NCI-H1436 treated with DMSO at 0.1 percent for 48 hours (cell line): ENCODE results near the gene TMPO.
A peak's percentile ranks its signal among the peaks of the same experiment; 100 is the strongest.
"Not testable (repeated sequence)": the region's sequence is repeated elsewhere in the genome, so short reads cannot be mapped to it uniquely, and the experiment has no call there.

ENCODE experiments used
- DNase-seq: peaks from one replicate; lab custom pipeline; 2025; lab: John Stamatoyannopoulos, UW

TMPO gene

DNA sequence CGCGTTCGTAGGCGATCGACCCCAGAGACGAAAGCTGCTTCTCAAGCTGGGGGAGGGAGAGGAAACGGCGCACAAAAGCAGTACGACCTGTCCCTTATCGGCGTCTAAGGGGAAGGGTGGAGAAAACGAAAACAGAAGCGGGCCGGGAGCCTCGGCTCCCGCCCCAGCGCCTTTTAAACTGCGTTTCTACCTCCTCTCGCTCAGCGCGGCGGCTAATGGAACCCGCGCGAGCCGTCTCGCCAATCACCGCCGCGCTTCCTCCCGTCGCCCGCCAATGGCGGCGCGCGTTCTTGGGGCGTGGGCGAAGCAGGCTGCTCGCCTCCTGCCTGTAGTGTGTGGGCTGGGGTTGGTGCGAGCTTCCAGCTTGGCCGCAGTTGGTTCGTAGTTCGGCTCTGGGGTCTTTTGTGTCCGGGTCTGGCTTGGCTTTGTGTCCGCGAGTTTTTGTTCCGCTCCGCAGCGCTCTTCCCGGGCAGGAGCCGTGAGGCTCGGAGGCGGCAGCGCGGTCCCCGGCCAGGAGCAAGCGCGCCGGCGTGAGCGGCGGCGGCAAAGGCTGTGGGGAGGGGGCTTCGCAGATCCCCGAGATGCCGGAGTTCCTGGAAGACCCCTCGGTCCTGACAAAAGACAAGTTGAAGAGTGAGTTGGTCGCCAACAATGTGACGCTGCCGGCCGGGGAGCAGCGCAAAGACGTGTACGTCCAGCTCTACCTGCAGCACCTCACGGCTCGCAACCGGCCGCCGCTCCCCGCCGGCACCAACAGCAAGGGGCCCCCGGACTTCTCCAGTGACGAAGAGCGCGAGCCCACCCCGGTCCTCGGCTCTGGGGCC is at the start of gene TMPO:
TSS of gene TMPO (plus strand) at position 304 of the 824 bp plus-strand sequence. CDS start at position 582, 278 bp downstream.
- DNase-seq, result peak; percentile 74

DNA sequence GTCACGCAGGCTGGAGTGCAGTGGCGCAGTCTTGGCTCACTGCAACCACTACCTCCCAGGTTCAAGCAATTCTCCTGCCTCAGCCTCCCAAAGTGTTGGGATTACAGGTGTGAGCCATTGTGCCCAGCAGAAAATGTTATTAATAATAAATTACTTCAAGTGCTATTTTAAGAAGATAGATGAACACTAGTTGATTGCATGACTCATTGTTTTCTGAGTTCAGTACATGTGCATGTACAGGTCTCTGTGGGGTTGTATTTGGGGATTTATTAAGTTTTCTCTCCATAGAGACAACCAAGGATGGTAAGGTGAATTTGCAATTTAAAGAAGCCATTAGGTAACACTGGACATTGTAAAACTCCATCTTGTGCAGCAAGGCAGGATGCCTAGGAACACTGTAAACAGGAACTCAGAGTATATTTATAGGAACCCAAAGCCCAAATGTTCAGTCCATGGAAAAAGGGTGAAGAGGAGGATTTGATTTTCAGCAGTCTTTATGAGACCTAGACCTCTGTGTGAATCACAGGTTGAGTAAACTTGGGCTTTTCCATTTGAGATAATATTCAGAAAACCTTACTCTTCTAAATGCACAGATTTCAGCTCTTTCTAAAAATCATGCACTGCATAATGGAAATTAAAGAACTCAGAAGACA is 49.3 kb upstream of the TMPO start:
- DNase-seq, result no peak

DNA sequence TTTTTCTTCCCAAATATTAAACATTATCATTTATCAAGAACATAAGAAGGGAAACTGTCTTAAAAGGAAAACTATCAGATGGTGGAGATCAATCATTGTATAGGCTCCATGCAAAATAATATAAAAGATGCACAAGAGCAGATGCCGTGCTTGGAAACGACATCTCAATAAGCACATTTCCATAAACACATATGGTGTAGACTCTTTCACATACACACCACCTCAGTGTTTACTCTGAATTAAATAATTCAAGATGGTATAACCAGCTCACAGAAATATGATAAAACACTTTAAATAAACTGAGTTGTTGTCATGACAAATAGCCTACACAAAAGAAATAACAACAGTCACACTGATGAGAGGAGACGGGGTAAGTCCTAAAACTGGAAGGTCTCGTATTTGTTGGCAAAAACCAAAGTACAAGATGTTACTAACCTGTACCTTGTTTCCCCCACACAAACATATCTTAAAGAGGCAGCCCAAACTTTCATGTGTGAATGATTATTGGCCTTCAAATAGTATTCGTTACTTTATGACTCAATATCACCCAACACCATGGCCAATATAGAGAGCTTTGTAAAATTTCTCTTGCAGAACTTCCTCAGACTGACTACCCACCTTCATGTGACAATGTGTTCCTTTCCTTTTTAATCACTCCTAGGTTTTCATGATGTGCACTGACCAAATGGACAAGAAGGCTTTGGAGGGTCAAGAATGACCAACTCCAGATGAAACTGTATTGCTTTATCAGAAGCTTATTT is 48.6 kb upstream of the TMPO start:
- DNase-seq, result no peak

GRCh38 chr12:98469109-98469508 is 46.3 kb upstream of the TMPO start:
- DNase-seq, result no peak

- DNase-seq, result no peak
These were observed 44.8 kb upstream of the TMPO start for GRCh38 chr12:98470469-98471082.

DNA sequence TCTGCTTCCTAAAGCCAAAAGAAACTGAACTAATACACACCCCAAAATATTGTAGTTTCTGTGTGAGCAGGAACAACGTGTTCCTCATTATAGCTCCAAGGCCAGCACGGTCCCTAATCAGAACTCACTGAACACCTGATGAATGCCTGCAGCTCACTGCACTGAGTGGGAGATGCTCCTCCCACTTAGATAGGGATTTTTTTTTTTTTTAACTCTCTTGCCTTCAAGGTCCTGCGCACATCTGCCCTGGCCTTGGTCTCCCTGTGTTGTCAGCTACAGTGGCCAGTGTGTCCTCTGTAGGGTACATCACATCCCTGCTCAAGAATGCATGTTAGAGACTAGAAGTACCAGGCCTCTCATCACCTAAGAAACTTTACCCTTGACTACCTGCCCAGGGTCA is 44.3 kb upstream of the TMPO start:
- no peak for DNase-seq

DNA sequence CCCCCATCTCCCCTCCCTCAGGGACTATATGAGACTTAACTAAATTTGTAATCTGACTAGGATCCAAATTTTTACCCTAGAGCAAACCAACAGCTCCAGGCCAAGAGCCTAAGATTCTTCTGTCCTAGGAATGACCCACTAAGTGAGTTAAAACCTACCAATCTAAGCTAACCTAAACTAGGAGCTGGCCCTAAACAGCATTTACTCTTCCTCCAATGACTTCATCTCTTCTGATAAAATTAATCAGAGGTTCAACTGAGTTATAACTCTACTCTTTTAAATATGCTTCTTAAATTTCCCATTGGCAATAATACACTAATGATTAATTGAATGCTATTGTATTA is 39.9 kb upstream of the TMPO start:
- DNase-seq, result no peak

- no peak for DNase-seq
These were observed 36.8 kb upstream of the TMPO start for GRCh38 chr12:98478606-98479005.

DNA sequence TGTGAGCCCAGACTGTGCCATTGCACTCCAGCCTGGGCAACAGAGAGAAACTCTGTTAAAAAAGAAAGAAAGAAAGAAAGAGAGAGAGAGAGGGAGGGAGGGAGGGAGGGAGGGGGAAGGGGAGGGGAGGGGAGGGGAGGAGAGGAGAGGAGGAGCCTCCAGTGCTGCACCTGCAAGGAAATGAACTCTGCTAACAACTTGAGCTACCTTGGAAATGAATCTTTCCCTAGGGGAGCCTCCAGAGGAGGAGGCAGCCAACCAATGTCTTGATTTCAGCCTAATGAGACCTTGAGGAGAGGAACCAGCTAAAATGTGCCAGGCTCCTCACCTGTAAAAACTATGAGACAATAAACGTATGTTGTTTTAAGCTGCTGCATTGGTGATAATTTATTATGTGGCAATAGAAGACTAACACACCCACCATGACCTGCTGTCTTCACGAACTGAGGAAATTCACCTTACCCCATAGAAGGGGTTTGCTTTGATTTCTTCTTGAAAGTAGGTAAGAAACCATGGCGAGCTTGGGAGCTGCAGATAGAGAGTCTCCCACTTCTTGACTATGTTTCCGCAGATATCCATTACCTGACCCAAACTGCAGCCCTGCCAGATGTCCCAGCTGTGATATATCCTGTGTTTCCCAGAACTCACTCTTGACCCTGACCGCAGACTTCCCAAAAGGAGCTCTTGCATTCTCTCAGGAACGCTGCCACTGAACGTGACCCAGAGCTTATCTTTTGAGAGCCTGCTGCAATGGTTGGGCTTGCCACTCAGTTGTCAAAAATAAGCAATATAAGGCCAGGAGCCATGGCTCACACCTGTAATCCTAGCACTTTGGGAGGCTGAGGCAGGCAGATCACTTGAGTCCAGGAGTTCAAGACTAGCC is 31.5 kb upstream of the TMPO start:
- peak; percentile 51 for DNase-seq

GRCh38 chr12:98485792-98486340 is 29.5 kb upstream of the TMPO start:
- DNase-seq, result no peak

GRCh38 chr12:98488416-98488815 is 27.0 kb upstream of the TMPO start:
- DNase-seq, result not testable (repeated sequence)

DNA sequence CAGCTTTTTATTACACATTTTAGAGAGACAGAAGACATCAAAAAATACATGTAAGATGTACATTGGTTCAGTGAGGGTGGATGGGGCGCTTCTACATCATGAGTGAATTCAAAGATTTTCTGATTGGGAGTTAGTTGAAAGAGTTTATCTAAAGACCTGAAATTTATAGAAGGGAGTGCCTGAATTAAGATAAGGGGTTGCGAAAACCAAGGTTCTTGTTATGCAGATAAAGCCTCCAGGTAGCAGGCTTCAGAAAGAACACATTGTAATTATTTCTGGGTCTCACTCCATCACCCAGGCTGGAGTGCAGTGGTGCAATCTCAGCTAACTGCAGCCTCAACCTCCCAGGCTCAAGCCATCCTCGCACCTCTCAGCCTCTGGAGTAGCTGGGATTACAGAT is 26.2 kb upstream of the TMPO start:
- no peak for DNase-seq

GRCh38 chr12:98490501-98491453 is 24.6 kb upstream of the TMPO start:
- peak; percentile 62 for DNase-seq

DNA sequence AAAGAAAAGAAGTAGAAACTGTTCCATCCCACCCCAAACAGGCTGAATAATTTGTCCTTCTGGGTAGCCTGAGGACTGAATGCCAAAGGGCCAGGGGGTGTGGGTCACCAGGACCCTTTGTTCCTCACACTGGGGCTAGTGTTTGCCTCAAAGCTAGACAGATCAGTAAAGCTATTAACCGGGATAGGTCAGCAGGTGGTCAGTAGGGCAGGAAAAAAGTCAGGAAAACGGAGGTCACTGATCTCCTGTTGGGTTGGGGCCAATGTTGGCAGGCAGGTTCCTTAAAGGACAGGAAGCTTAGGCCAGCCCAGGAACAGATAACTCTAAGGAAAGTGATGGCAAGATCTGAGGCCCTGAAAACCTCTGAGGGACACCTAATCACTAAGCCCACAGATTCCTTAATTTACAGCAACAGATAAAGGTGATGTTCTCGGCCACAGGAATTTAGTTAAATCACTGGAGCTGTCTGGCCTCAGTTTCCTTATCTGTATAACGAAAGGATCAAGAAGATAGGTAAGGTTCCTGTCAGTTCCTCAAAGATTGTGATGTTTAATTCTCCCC is 22.7 kb upstream of the TMPO start:
- DNase-seq, result no peak

- DNase-seq, result not testable (repeated sequence)
These were observed 14.1 kb upstream of the TMPO start for GRCh38 chr12:98501266-98501629.

DNA sequence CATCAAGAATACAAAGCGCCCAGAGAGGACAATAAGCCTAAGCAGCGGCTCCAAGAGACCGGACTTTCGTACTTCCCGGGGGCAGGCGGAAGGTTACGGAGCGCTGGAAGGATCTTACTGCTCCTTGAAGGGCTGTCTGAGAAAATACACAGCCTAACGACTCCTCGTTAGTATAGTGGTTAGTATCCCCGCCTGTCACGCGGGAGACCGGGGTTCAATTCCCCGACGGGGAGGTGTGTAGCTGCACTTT is 12.1 kb upstream of the TMPO start:
- DNase-seq, result peak; percentile 25

- peak; percentile 85 for DNase-seq
These were observed 11.6 kb upstream of the TMPO start for GRCh38 chr12:98503592-98504367.

DNA sequence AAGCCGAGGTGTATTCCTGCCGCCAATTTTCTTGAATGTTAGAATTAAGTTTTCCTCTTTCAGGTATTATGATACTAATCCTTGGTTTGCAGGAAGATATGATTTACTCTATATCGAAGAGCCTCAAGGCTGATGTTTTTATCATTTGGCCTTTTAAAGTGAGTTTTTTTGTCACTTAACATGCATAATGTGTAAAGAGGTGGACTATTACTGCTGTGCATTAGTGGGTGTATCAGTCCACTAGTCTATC is 11.1 kb upstream of the TMPO start:
- no peak for DNase-seq

- no peak for DNase-seq
These were observed 6.3 kb upstream of the TMPO start for GRCh38 chr12:98509063-98509462.

DNA sequence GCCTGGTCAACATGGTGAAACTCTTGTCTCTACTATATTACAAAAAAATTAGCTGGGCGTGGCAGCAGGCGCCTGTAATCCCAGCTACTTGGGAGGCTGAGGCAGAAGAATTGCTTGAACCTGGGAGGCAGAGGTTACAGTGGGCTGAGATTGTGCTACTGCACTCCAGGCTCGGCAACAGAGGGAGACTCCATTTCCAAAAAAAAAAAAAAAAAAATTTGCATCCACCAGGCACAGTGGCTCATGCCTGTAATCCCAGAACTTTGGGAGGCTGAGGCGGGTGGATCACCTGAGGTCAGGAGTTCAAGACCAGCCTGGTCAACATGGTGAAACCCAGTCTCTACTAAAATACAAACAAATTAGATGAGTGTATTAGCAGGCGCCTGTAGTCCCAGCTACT is 3.6 kb upstream of the TMPO start:
- DNase-seq, result not testable (repeated sequence)
